ENCODE data around the gene PAXIP1.

Gene PAXIP1

GRCh38 chr7:155027879-155028278 is 25.0 kb upstream of the PAXIP1 start:
- no peak for DNase-seq (ENCODE audit: low read depth)
- no peak overlapping the region for H3K4me3 ChIP-seq (ENCODE audit: low read length)
- no peak for TF ChIP-seq CTCF (conservative IDR thresholded peaks at IDR 0.05; ENCODE audit: low read length)

DNA sequence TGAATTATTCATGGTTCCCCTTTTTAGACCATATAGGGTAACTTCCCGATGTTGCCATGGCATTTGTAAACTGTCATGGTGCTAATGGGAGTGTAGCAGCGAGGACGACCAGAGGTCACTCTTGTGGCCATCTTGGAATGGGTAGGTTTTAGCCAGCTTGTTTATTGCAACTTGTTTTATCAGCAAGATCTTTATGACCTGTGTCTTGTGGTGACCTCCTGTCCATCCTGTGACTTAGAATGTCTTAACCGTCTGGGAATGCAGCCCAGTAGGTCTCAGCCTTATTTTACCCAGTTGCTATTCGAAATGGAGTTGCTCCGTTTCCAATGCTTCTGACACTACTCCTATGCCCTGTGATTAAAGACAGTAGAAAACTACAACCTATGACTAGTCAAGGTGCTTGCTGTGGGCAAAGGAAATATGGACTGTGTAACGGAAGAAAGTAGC is 18.8 kb upstream of the PAXIP1 start:
- H3K4me3 ChIP-seq (ENCODE audit: low read length), result no peak overlapping the region
- TF ChIP-seq CTCF (conservative IDR thresholded peaks at IDR 0.05; ENCODE audit: low read length), result no peak
- DNase-seq (ENCODE audit: low read depth), result no peak

DNA sequence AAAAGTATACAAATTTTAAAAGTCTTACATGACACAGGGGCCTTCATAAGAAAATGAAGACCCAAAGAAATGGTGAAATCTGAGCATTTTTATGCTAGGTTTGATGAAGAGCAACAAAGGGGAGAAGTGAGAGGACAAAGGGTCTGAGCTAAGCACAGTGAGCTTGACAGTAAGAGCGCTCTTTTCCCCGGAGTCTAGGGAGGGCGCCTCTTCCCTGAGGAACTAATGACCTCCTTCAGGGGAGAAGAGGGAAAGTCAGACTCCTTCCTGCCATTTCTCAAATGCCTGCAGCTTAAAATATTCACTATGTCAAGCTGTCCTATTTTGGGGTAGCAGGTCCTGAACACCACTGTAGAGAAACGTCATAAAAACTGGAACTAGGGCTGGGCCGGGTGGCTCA is 18.1 kb upstream of the PAXIP1 start:
- DNase-seq (ENCODE audit: low read depth), result no peak
- no peak for TF ChIP-seq CTCF (conservative IDR thresholded peaks at IDR 0.05; ENCODE audit: low read length)
- H3K4me3 ChIP-seq (ENCODE audit: low read length), result no peak overlapping the region

DNA sequence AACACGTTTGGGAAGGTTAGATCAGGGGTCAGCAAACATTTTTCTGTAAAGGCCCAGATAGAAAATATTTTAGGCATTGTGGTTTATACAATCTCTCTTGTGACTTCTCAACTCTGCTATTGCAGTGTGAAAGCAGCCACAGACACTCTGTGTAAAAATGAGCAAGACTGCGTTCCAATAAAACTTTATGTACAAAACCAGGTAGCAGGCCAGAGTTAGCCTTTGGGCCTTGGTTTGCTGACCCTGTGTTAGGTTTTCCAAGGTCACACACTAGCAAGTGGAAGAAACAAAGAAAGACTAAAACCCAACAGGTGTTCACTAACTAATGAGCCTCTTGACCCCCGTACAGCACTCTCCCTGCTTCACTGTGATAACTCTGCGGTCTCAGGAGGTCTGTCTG is 14.9 kb upstream of the PAXIP1 start:
- no peak overlapping the region for H3K4me3 ChIP-seq (ENCODE audit: low read length)
- DNase-seq (ENCODE audit: low read depth), result no peak
- TF ChIP-seq CTCF (conservative IDR thresholded peaks at IDR 0.05; ENCODE audit: low read length), result no peak

DNA sequence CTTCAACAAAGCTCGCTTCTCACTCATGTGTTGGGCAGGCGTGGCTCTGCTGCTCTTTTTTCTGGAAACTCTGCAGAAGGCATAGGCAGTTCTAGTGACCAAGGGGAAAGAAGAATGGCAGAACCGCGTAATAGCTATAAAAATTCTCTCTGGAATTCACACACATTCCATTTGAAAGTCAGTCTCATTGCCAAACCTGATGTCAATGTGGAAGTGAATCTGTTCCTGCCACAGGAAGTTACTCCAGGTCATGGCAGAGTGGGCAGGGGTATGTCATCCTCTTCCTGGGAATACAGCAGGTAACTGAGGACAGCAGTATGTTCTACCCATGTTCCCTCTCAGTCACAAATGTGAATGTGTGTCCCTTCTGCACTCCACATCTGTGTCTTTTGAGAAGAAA is 8.2 kb upstream of the PAXIP1 start:
- DNase-seq (ENCODE audit: low read depth), result peak; percentile 6
- no peak overlapping the region for H3K4me3 ChIP-seq (ENCODE audit: low read length)
- no peak for TF ChIP-seq CTCF (conservative IDR thresholded peaks at IDR 0.05; ENCODE audit: low read length)

- DNase-seq (ENCODE audit: low read depth), result peak; percentile 4
- TF ChIP-seq CTCF (conservative IDR thresholded peaks at IDR 0.05; ENCODE audit: low read length), result peak; percentile 36
- no peak overlapping the region for H3K4me3 ChIP-seq (ENCODE audit: low read length)
These were observed 6.7 kb upstream of the PAXIP1 start for GRCh38 chr7:155009570-155010157.

DNA sequence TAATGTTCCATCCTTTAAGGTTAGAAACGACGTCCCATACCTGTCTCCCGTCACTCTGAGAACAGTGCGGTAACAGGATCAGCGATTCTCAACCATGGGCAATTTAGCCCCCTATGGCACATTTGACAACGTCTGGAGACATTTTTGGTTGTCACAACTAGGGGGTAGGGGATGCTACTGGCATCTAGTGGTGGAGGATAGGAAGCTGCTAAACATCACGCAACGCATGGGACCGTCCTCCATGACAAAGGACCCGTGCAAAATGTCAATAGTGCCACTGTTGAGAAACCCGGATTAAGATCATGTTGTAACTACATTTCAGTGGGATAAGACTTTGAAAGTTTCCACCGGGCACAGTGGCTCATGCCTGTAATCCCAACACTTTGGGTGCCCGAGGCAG is 5.0 kb upstream of the PAXIP1 start:
- no peak overlapping the region for H3K4me3 ChIP-seq (ENCODE audit: low read length)
- TF ChIP-seq CTCF (conservative IDR thresholded peaks at IDR 0.05; ENCODE audit: low read length), result peak; percentile 32
- DNase-seq (ENCODE audit: low read depth), result peak; percentile 3

All from AG10803 (cell line).